HG03280 (cell line): ENCODE data around the gene TRAIP.
"Not testable (repeated sequence)": the region's sequence is repeated elsewhere in the genome, so short reads cannot be mapped to it uniquely, and the experiment has no call there.

Source experiments
- ATAC-seq: cut with Tn5 transposase; IDR thresholded peaks from one replicate; pipeline ENCODE4 v1.9.1; 2021; ENCODE audit warnings: mild to moderate bottlenecking, moderate library complexity; ENCODE audit not compliant: unreplicated experiment

Gene TRAIP

GRCh38 chr3:49793486-49794085, 62.8 kb downstream of the TRAIP start:
- no peak for ATAC-seq

DNA sequence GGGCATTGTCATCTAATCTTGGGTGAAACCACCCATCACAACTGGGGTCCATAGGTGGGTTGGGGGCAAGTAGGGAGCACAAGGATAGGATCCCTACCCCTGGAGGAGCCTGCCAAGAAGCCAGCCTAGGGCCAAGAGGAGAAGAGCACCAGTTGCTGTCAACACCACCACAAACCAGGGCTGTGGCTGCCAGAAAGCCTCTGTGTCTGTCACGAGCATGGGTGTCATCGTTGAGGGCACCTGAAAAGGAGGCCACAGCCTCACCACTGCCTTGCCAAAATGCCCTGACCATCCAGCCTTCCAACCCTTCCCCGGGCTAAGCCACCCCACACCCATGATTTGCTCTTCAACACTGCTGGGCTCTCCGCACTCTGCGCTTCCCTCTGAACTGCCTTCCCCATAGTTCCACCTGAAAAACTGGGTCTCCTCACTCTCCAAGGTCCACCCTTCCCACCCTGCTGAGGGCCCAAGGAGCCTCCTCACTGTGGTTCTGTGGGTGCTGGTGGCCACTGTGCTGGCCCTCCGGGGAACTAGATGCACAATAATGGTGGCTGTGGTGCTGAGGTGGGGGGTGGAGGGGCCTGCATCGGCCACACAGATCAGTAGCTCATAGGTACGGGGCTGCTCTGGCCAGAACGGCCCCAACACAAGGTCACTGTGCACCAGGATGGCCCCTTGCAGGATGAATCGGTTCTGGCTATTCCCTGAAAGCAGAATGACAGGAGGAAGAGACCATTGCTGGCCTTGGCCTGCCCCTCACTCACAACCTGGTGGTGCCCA, 63.8 kb downstream of the TRAIP start:
- no peak for ATAC-seq

GRCh38 chr3:49791571-49791970, 64.8 kb downstream of the TRAIP start:
- no peak for ATAC-seq

DNA sequence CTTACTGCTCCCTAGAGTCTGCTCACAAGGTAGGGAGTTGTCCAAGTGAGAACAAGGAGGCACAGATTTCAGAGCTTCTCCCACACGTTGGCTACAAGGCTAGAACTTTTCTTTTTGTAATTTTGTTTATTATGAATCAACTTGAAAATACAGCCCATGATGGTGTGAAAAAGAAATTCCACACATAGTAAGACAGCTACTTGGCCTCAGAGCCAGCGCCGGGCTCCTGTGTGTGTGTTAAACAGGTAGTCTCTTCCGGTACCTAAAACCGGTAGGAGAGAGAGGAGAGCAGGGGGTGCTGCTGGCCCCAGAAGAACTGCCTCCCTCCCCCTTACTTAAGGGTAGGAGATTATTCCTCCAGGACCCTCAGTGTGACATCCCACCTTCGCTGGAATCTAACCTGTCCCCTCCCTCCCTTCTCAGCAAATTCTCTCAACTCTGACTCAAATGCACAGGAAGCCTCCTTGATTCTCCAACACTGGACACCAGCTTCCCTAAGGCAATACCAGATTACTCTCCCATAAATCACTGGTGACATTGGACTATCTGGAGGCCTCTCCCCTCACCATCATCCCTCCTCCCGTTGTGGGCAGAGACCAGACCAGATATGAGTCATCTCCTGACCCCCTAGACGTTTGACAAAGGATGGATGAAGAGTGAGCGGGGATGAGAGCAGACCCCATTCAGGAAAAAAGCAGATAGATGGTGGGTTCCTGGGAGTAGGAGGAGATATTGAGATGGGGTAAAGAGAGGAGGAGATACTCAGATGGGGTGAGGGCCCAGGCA, 65.5 kb downstream of the TRAIP start:
- no peak for ATAC-seq

DNA sequence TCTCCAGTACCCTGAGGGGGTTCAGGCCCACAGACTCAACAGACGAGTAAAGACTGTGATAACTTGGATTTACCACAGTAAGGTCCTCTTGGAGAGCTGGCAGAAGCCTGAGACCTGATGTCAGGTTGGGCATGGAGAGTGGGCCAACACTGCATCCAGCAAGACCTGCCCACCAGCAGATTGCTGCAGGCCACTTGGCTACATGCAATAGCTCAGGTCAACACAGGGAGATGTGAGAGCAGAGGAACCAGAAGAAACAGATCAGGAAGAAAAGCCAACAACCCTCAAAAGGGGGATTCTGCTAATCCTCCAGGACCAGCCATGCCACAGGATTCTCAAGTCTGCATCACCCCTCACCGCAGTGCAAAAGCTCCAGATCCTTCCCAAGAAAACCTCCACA, 68.3 kb downstream of the TRAIP start:
- ATAC-seq = no peak

DNA sequence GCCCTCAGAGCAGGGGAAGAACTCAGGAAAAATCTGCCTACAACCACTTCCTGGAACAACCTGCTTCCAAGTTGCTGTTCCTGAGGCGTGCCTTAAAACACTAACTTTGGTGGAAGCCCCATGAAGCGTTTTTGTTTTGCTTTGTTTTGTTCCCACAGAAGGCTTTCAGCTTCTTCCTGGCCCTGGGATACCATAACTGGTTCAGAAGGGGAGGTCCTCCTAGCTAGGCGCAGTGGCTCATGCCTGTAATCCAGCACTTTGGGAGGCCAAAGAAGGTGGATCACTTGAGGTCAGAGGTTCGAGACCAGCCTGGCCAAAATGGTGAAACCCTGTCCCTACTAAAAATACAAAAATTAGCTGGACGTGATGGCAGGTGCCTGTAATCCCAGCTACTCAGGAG, 68.8 kb downstream of the TRAIP start:
- ATAC-seq = no peak

- no peak for ATAC-seq
These were observed 69.2 kb downstream of the TRAIP start for GRCh38 chr3:49787182-49787464.

DNA sequence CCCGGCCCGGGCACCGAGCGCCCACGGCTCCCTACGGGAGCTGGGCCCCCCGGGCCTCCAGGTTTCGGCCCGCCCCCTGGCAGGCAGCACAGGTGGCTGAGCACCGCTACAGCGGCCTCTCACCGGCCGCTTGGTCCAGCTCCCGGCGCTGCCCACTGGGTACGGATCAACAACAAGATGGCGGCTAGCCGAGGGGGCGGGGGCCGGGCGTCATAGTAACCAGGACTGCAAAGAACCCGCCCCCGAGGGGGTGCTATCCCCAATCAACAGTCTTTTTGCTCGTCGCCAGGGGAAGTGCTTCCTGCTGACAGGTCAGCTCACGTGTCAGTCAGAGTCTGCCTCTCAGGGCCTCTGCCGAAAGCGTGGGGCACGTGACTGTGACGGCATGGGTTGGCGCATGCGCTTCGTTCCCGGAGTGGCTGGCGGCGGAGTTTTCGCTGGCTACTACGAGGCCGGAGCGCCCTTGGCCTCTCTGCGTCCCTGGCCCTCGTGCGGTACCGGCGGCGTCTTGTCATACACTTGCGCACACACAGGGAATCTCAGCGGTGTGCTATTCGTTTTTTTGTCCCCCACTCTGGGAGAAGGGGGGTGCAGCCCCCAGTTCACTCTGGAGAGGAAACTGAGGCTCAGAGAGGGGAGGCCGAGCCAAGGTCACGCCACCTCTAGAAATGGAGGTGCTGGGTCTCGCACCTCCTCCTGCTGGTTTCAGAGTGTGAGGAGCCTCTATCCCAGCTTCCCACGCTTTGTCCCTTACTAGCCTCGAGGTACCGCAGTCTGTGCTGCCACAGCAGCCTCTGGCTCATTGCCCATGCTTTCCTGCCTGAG, 69.8 kb downstream of the TRAIP start, which contains the start of gene IP6K1:
Gene IP6K1, minus strand, starts transcription at position 186 of the 825 bp plus-strand sequence. CDS start 38,502 bp downstream, outside the sequence.
- ATAC-seq = peak; percentile 98

DNA sequence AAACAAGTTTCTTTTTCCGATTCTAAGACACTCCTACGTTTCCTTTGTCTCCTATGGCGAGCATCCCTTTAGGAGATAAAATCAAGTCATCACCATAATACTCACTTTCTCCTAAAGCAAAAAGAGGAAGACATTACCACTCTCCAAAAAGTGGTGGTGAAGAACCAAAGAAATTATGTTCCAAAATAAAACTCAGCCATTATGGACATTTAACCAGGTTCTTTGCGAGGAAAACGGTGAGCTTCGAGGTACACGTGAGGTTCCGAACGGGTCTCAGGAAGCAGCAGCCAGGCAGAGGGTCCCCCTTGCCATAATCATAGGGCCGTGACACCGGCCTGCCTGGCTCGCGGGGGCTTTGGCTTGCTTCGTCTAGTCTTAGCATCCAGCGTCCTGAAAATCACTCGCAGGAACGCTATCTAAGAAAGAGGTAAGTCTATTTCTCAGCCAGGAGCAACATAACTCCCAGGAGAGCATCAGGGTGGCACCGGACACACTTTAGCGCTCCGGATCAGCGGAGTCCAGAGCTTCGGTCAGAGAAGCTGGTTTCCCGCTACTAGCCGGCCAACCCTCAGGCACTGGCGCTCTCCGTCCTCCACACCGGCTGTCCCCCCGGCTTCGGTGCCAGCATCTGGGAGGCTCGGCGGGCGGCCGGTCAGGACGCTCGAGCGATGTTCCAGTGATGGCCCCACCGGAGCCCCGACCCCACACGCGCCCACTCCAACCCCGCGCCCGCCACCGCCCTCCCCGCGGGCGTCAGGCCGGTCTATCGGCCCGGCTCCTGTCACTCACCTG, 70.6 kb downstream of the TRAIP start:
- peak; percentile 54 for ATAC-seq

DNA sequence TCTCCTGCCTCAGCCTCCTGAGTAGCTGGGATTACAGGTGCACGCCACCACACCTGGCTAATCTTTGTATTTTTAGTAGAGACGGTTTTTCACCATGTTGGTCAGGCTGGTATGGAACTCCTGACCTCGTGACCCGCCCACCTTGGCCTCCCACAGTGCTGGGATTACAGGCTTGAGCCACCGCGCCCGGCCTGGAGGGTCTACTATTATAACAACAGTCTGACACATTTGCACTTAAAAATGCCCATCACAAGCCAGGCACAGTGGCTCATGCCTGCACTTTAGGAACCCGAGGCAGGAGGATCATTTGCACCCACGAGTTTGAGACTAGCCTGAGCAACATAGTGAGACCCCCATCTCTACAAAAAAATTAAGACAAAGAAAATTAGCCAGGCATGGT, 74.1 kb downstream of the TRAIP start:
- not testable (repeated sequence) for ATAC-seq

DNA sequence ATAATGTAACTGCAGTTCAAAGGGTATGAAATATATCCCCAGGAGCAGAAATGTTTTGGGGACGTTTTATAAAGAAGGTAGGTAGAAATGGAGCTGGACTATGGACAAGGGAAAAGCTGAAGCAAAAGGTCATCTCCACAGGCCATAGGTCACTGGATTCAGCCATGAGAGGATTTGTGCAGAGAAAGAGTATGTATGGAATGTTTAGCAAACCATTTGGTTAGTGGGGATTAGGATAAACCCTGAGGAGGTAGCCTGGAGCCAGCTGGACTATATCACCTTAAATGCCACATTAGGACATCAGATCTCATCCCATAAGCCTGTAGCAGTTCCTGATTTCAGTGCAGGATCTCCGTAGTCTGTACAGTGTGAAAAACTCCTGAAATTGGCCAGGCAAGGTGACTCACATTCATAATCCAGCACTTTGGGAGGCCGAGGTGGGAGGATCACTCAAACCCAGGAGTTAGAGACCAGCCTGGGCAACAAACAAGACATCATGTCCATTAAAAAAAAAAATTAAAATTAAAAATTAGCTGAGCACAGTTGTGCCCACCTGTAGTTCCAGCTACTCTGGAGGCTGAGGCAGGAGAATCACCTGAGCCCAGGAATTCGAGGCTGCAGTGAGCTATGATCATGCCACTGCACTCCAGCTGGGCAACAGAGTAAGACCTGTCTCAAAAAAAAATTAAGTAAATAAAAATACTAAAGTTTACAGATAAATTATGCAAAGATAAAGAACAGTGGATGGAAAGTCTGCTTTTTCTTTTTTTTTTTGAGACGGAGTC, 74.8 kb downstream of the TRAIP start:
- ATAC-seq = no peak

- ATAC-seq = not testable (repeated sequence)
These were observed 75.4 kb downstream of the TRAIP start for GRCh38 chr3:49780975-49781365.

GRCh38 chr3:49780080-49780974, 76.0 kb downstream of the TRAIP start:
- no peak for ATAC-seq

- ATAC-seq = no peak
These were observed 76.8 kb downstream of the TRAIP start for GRCh38 chr3:49779358-49780079.
